Spleen (tissue), 11 donors: ENCODE results near the gene ITGB6. TPM values are rescaled to one million over a fixed set of nuclear protein-coding genes. Genes with fewer than 3 reads are reported as not detected.

Experiments
- DNase-seq: peaks from one replicate; pipeline ENCODE4 v3.0.0-alpha.2; 2020
- H3K27ac ChIP-seq, 8 donors: fragments of 200-600 bp; sonication (generic) in 7 of 8; 1 replicate in 4 of 8; 2 replicates in 4 of 8; pipeline versions ENCODE4 v1.5.0 to v1.8.0; 2016 to 2021; ENCODE audit warnings: inconsistent platforms in 4 of 8, mild to moderate bottlenecking in 4 of 8, moderate library complexity in 1 of 8
- H3K27me3 ChIP-seq, 7 donors: fragments of 200-600 bp; sonication (generic) in 6 of 7; replicated peaks in 1 of 7; 1 replicate in 4 of 7; 2 replicates in 3 of 7; pipeline versions ENCODE4 v1.5.0 to v1.8.0; 2016 to 2021; ENCODE audit warnings: inconsistent platforms in 3 of 7, mild to moderate bottlenecking in 1 of 7
- H3K36me3 ChIP-seq, 6 donors: fragments of 200-600 bp; sonication (generic) in 5 of 6; 1 replicate in 4 of 6; 2 replicates in 2 of 6; pipeline versions ENCODE4 v1.5.0 to v1.8.0; 2016 to 2021; ENCODE audit warnings: inconsistent platforms in 2 of 6
- H3K4me1 ChIP-seq, 6 donors: fragments of 200-600 bp; sonication (generic) in 5 of 6; 1 replicate in 3 of 6; 2 replicates in 3 of 6; pipeline versions ENCODE4 v1.5.0 to v1.8.0; 2016 to 2021; ENCODE audit warnings: inconsistent platforms in 3 of 6
- H3K4me3 ChIP-seq, 8 donors: fragments of 200-600 bp; sonication (generic) in 7 of 8; 1 replicate in 4 of 8; 2 replicates in 4 of 8; pipeline versions ENCODE4 v1.5.0 to v1.8.0; 2016 to 2021; ENCODE audit warnings: inconsistent platforms in 4 of 8, mild to moderate bottlenecking in 4 of 8, moderate library complexity in 2 of 8
- H3K9me3 ChIP-seq, 8 donors: fragments of 200-600 bp; sonication (generic) in 7 of 8; 1 replicate in 4 of 8; 2 replicates in 4 of 8; pipeline versions ENCODE4 v1.5.0 to v1.8.0; 2016 to 2021; ENCODE audit warnings: inconsistent platforms in 4 of 8
- CTCF ChIP-seq, 11 experiments: fragments of 200-600 bp in 7 of 11; fragments of 450-650 bp in 4 of 11; sonication (generic) in 4 of 11; IDR thresholded peaks in 8 of 11; conservative IDR thresholded peaks in 3 of 11; 1 replicate in 7 of 11; 2 replicates in 4 of 11; pipeline versions ENCODE4 v1.4.0 to v1.8.0; 2016 to 2021; ENCODE audit warnings: antibody characterized with exemption in 11 of 11, inconsistent platforms in 4 of 11, mild to moderate bottlenecking in 1 of 11
- POLR2A ChIP-seq, 3 donors: fragments of 450-650 bp; IDR thresholded peaks; one replicate each; pipeline ENCODE4 v1.5.1; 2017; ENCODE audit warnings: antibody characterized with exemption in 3 of 3, mild to moderate bottlenecking in 1 of 3
- POLR2AphosphoS5 ChIP-seq, 3 donors: sonication (generic); formaldehyde crosslinking; IDR thresholded peaks; one replicate each; pipeline ENCODE4 v1.5.1; 2017; ENCODE audit warnings: antibody characterized with exemption in 3 of 3
- WGBS, 5 donors: extraction: QIAGEN DNeasy Blood & Tissue Kit in 3 of 5; methylation state at CpG; one replicate each; pipeline versions ENCODE4 v1.1.5 to v1.1.7; 2013 to 2018; 5-methylcytosine and 5-hydroxymethylcytosine counted together
- intact Hi-C: fragments of 100-400 bp; cut with DNase I; formaldehyde crosslinking; loops from one replicate; pipeline ENCODE4 v1.15.0; 2023; ENCODE audit warnings: low total_unique reads
- polyA plus RNA-seq, 3 donors: library from polyadenylated mRNA; stranded (reverse); fragments of 200-250 nt; gene quantifications; one replicate each; pipeline ENCODE4 v1.2.1, GENCODE V29; 2013
- total RNA-seq, 7 donors: library from RNA; depleted of rRNA in 3 of 7; stranded (reverse); fragments of >200 nt in 3 of 7; fragmentation: NEBNext Ultra II Directional in 4 of 7; extraction: Animal tissue kit (Norgen Biotek cat#: 25700) in 4 of 7; gene quantifications; one replicate each; pipeline versions ENCODE4 v1.1.0 to v1.2.1, GENCODE V29; 2016 to 2021
- donor health status: healthy with polysubstance abuse.
- donor health status: DM: no; HTN: no; CAD: no; lungs with moderate emphysema.
- donor health status: DM: no; HTN: no; CAD: no.
- donor health status: Bipolar disorder and iron deficiency.
- donor health status: healthy.
- donor health status: DM: no; HTN: no; CAD: no.
- donor health status: DM: yes; HTN: yes; CAD: no.

Gene ITGB6
- total and polyA plus RNA-seq, 10 donors = 0.02 TPM; not detected in 9

GRCh38 chr2:160141419-160141818, 58.7 kb downstream of the ITGB6 start:
- Histone ChIP-seq H3K27me3 (peaks cover 0 to 4% (median 0%) of the 10 kb centered on the region in 7 donors), H3K4me1 (no peaks in the 10 kb centered on the region), H3K9me3 (no peaks in the 10 kb centered on the region), H3K36me3 (no peaks in the 10 kb centered on the region), H3K27ac (no peak overlapping the region), H3K4me3 (no peak overlapping the region)
- 73 to 84% (median 78%) methylated on average over 4 of the region's 4 CpGs for WGBS, 5 donors
- intact Hi-C loops = no loop called here
- TF ChIP-seq CTCF (IDR thresholded peaks at IDR 0.05 in 8 of 11, conservative IDR thresholded peaks at IDR 0.05 in 3 of 11) (no peak), POLR2AphosphoS5 (IDR thresholded peaks at IDR 0.05) (no peak), POLR2A (IDR thresholded peaks at IDR 0.05) (no peak)
- DNase-seq = no peak

- intact Hi-C loops = no loop called here
- 81 to 89% (median 85%) methylated on average over 4 of the region's 4 CpGs for WGBS, 5 donors
Observed at GRCh38 chr2:160140471-160140870, 59.6 kb downstream of the ITGB6 start.

GRCh38 chr2:160139991-160140390, 60.1 kb downstream of the ITGB6 start:
- H3K36me3 ChIP-seq = no peaks in the 10 kb centered on the region
- H3K27ac ChIP-seq = no peak overlapping the region
- H3K27me3 ChIP-seq = peaks cover 0 to 4% (median 0%) of the 10 kb centered on the region in 7 donors
- H3K9me3 ChIP-seq = no peaks in the 10 kb centered on the region
- no peak for DNase-seq
- 79 to 97% (median 88%) methylated on average over 1 of the region's 1 CpG for WGBS, 5 donors
- intact Hi-C loops = no loop called here
- H3K4me1 ChIP-seq = no peaks in the 10 kb centered on the region
- TF ChIP-seq POLR2AphosphoS5 (IDR thresholded peaks at IDR 0.05) = no peak
- TF ChIP-seq POLR2A (IDR thresholded peaks at IDR 0.05) = no peak
- no peak for TF ChIP-seq CTCF (IDR thresholded peaks at IDR 0.05 in 8 of 11, conservative IDR thresholded peaks at IDR 0.05 in 3 of 11)
- no peak overlapping the region for H3K4me3 ChIP-seq

More at GRCh38 chr2:160140471-160140870, 59.6 kb downstream of the ITGB6 start:
- Histone ChIP-seq H3K4me1 (no peaks in the 10 kb centered on the region), H3K36me3 (no peaks in the 10 kb centered on the region), H3K4me3 (no peak overlapping the region), H3K27ac (no peak overlapping the region), H3K9me3 (no peaks in the 10 kb centered on the region), H3K27me3 (peaks cover 0 to 4% (median 0%) of the 10 kb centered on the region in 7 donors)
- TF ChIP-seq POLR2AphosphoS5 (IDR thresholded peaks at IDR 0.05) = no peak
- TF ChIP-seq CTCF (IDR thresholded peaks at IDR 0.05 in 8 of 11, conservative IDR thresholded peaks at IDR 0.05 in 3 of 11) = no peak
- no peak for TF ChIP-seq POLR2A (IDR thresholded peaks at IDR 0.05)
- no peak for DNase-seq

GRCh38 chr2:160139350-160139749, 60.7 kb downstream of the ITGB6 start:
- no peak for TF ChIP-seq POLR2A (IDR thresholded peaks at IDR 0.05)
- no peak for TF ChIP-seq CTCF (IDR thresholded peaks at IDR 0.05 in 8 of 11, conservative IDR thresholded peaks at IDR 0.05 in 3 of 11)
- no peak for TF ChIP-seq POLR2AphosphoS5 (IDR thresholded peaks at IDR 0.05)
- no peak for DNase-seq
- Histone ChIP-seq H3K36me3 (no peaks in the 10 kb centered on the region), H3K9me3 (no peaks in the 10 kb centered on the region), H3K27me3 (peaks cover 0 to 4% (median 0%) of the 10 kb centered on the region in 7 donors), H3K4me1 (no peaks in the 10 kb centered on the region), H3K27ac (no peak overlapping the region), H3K4me3 (no peak overlapping the region)
- intact Hi-C loops = no loop called here
